Heart left ventricle (tissue), 13 donors: ENCODE data around the gene SPTBN4.

Experiments
- POLR2A ChIP-seq, 2 donors: fragments of 450-650 bp; IDR thresholded peaks; one replicate each; pipeline ENCODE4 v1.6.1; 2017; ENCODE audit warnings: antibody characterized with exemption in 2 of 2, mild to moderate bottlenecking in 2 of 2, moderate library complexity in 2 of 2
- TF ChIP-seq, protein P1 (sequence below), 12 donors: fragments of 200-600 bp; sonication (generic) in 4 of 12; IDR thresholded peaks; one replicate each; pipeline versions ENCODE4 v1.5.0 to v1.8.0; 2018 to 2022; ENCODE audit warnings: antibody characterized with exemption in 12 of 12, mild to moderate bottlenecking in 5 of 12
- donor health status: ischemic (EF 13 %, LVEDD 7.1; RV severe dilation, severe dysfunction).
- donor health status: DM: no; HTN: yes; CAD: no.
- donor health status: DM: no; HTN: no; CAD: no.
- donor health status: ischemic (EF 25% LVEDD 6.9; RV normal size, moderate dysfunction).
- donor health status: ischemic (EF 25% LVEDD 5.7; RV mildly dilated, moderate dysfunction).
- donor health status: ischemic (EF 35%, LVEDD 5.7; RV mildly dilated, moderate dysfunction).
- donor health status: nonischemic (EF 11% LVEDD 7.7; RV severe dilation, severe dysfunction).
- donor health status: DM: yes; HTN: yes; CAD: no.
- donor health status: PGD.
- donor health status: ischemic (EF 29% LVEDD 5.4; RV normal size, mild dysfunction).
- donor health status: nonischemic (EF 23%, LVEDD 6.1; RV moderate dilation, normal function).

DNA sequence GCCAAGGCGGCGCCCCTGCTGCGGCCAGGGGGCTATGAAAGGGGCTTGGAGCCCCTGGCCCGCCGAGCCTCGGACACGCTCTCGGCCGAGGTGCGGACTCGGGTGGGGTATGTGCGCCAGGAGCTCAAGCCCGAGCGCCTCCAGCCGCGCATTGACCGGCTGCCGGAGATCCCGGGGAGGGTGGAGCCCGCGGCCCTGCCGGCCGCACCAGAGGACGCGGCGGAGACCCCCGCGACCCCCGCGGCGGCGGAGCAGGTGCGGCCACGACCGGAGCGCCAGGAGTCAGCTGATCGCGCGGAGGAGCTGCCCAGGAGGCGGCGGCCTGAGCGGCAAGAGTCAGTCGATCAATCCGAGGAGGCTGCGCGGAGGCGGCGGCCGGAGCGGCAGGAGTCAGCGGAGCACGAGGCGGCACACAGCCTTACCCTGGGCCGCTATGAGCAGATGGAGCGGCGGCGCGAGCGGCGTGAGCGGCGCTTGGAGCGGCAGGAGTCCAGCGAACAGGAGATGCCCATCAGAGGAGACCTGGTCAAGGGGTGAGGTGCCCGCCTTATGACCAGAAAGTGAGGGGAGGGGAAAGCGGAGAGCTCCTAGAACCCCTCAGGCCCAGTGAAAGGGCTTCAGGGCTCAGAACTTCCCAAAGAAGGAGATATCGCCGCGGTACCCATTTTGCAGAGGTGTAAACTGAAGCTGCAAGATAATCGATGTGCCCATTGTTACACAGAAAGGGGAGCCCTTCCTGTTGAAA lies 101.1 kb downstream of the SPTBN4 start:
- TF ChIP-seq, protein P1, sequence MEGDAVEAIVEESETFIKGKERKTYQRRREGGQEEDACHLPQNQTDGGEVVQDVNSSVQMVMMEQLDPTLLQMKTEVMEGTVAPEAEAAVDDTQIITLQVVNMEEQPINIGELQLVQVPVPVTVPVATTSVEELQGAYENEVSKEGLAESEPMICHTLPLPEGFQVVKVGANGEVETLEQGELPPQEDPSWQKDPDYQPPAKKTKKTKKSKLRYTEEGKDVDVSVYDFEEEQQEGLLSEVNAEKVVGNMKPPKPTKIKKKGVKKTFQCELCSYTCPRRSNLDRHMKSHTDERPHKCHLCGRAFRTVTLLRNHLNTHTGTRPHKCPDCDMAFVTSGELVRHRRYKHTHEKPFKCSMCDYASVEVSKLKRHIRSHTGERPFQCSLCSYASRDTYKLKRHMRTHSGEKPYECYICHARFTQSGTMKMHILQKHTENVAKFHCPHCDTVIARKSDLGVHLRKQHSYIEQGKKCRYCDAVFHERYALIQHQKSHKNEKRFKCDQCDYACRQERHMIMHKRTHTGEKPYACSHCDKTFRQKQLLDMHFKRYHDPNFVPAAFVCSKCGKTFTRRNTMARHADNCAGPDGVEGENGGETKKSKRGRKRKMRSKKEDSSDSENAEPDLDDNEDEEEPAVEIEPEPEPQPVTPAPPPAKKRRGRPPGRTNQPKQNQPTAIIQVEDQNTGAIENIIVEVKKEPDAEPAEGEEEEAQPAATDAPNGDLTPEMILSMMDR (IDR thresholded peaks at IDR 0.05): no peak
- no peak for TF ChIP-seq POLR2A (IDR thresholded peaks at IDR 0.05)
